LoVo (cell line): ENCODE data around the gene ZEB1.
"Not testable (repeated sequence)": the region's sequence is repeated elsewhere in the genome, so short reads cannot be mapped to it uniquely, and the experiment has no call there.

Source experiments
- DNase-seq: peaks from one replicate; pipeline ENCODE4 v3.0.0-alpha.2; 2016; ENCODE audit warnings: low spot score

ZEB1 gene

DNA sequence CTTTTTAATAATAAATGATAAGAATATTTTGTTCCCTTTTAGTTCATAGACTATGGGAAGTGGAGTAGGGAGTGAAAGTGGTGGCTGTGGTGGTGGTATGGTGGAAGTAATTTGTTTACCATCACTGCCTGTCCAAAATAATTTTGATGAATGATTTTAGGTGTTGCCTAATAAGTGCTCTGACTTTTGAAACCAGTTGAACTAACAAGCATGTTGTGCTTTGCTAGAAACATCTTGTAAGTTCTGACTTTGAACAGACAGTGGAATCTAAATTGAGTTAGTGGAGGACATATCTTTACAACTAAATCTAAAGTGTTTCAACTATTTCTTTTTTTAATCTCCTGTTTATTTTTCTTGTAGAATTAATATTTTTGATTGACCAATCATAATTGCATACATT lies 49.7 kb downstream of the ZEB1 start:
- DNase-seq = no peak

DNA sequence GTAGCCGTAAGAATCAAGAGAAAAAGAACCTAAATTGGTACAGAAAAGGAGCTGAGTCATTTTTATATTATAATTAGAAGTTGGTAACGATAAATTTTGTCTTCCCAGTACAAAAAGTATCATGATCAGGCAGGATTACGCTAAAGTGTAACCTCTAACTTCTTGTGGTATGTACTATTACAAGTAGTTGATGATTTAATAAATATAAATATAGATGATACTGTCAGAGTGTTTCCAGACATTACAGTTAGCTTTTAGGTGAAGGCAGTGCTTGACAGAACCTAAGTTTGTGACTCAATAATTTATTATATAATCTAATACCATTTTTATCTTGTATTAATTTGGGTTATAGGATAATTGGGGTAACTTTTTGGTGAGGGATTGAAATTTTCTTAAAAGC lies 53.4 kb downstream of the ZEB1 start:
- DNase-seq = no peak

DNA sequence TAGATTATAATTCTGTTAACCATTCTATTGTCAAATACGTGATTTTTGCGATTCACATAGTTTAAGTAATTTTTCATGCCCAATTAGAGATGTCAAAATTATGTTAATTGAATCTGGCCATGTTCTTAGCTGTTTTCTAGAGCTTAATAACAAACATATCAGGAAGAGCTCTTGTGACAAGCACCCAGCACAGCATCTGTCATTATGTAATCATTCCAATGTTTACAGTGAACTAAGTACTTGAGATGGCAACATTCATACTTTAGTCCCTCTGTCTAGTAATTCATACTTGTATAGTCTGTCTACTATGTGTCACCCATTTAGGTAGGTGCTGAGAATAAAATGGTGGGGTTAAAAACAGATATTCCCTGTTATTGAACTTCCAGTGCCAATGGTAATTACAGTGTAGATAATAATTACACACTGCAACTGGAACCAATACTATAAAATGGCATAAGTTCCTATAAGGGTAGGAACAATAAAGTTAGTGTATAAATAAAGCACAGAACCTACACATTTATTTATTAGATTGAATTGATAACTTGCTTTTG lies 55.2 kb downstream of the ZEB1 start:
- DNase-seq = no peak

DNA sequence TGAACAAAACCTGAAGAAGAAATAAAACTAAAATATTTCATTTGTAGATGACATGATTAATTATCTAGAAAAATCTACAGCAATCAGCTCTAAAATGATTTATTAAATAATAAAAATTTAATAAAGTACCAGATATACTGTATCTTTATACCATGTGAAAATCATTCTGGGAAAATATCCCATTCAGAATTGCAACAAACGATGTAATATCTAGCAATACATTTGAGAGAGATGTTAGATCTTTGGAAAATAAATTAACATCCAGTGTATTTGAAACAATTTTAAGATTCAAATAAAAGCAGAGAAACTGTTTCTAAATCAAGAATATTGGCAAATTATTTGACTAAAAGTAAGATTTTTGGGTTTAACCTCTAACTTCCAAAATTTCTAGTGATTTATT lies 62.2 kb downstream of the ZEB1 start:
- DNase-seq = no peak

DNA sequence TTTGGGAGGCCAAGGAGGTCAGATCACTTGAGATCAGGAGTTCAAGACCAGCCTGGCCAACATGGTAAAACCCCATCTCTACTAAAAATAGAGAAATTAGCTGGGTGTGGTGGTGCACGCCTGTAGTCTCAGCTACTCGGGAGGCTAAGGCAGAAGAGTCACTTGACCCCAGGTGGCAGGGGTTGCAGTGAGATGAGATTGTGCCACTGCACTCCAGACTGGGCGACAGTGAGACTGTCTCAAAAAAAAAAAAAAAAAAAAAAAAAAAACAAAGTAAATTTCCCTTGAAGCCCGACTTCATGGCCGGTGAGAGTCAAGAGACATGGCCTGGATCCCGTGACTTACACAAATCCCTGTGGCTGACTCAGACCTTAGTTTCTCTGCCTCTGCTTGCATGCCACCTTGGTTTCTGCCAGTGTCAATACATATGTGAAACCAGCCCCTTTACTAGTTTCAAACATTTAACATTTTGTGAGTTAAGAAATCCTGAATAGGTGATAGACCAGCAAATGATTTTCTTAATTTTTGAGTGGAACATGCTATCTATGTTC lies 62.8 kb downstream of the ZEB1 start:
- DNase-seq = no peak

DNA sequence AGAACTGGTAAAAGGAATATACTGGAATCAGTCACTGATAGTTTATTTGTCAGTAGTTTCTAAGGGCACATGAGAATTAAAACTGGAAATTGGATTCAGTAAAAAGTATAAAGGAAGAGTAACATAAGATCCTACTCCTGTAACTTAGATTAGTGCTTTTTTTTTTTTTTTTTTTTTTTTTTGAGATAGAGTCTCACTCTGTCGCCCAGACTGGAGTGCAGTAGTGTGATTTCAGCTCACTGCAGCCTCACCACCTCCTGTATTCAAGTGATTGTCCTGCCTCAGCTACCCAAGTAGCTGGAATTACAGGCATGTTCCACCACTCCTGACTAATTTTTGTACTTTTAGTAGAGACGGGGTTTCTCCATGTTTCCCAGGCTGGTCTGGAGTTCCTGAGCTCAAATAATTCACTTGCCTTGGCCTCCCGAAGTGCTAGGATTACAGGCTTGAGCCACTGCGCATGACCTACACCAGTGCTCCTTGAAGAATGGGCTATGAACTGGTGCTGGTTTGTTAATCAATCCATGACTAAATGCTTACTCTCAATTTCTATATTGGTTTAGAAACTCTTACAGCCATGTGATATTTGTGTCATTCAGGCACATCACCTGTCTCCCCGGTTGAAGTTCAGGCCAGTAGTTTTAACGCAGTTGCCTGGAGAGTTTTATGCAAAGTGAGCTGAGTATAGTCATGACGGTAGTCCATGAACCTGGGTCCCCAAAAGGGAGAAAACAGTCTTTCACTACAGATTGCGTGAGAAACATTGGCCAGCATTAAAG lies 65.0 kb downstream of the ZEB1 start:
- no peak for DNase-seq

DNA sequence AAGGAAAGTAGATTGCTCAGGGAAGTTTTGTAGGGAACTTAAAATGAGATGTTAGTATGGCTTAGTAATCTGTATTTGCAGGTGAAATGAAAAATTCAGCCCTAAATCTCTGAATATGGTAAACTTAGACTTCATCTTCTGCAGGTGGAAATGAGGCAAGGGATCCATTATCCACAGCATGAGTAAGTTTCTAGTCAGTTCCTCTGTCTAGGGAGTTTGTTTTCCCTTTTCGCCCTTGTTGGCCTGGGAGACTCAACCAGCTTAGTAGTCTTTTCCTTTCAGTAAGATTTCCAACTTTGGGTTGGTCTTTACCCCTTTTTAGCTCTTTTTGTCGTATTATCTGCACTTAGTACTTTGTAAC lies 65.6 kb downstream of the ZEB1 start:
- DNase-seq = no peak

DNA sequence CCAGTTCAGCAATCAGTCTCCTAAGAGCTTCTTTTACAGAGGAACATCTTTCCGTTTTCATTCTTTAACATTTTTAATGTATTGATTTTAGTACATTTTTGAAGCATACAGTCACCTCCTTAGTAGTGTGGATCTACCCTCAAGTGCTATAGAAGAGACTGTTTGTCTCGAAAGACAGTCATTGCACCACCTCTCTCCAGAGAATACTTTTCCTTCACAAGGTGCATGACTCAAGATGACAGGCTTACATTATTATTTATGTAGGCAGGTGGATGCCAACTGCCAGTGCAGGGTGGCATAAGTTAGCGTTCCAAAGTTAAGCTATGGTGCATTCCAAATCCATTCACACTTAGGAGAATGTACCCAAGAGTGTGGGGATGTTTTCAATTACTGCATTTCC lies 71.8 kb downstream of the ZEB1 start:
- DNase-seq = no peak

DNA sequence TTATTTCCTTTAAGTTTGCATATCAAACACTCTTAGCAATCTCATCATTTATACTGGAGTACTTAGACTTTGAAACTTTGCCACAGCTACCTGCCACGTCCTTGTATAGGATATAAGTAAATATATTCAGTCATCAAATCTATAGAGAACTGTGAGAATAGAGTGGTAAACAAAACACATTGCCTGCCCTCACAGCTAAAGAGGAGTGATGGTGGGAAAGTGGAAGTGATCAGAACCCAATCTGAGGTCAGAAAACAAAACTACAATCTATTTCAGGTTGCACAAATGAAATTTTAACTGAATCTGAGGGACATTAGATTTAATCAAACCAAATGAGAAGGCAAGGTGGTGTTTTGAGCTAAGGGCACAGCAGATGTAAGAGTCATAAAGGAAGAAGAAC lies 74.8 kb downstream of the ZEB1 start:
- no peak for DNase-seq

DNA sequence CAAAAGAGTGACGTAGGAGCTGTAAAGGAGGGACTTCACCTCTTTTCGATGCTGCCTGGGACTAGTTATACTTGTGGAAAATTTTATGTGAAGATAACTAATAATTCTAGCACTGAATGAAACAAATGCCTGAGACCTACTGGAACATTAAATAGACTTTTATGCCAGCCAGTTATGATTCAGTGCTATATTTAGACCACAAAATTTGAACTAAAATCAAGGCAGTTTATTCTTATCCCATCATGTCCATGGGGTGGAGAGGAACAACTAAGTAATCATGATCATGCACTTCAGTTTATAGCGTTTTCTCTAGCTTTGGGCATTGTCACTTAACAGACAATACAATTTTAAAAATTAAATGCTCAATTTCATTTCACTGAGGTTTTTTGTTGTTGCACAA lies 76.7 kb downstream of the ZEB1 start:
- DNase-seq = no peak

DNA sequence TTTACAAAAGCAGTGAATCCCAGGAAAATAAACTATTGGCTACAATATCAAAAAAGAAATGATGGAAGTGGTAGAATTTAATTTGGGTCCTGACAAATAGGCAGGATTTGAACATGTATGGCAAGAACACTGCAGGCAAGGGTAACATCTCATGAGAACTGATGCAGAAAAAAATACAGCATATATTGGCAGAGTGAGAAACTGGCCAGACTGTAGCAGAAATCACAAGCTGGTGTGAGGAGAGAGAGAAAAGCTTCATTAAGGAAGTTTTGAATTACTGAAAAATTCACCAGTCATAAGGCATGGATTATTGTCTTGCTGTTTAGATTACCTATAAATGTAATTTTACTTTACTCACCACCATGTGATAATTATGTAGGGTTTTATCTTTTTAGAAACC lies 77.4 kb downstream of the ZEB1 start:
- DNase-seq = no peak

DNA sequence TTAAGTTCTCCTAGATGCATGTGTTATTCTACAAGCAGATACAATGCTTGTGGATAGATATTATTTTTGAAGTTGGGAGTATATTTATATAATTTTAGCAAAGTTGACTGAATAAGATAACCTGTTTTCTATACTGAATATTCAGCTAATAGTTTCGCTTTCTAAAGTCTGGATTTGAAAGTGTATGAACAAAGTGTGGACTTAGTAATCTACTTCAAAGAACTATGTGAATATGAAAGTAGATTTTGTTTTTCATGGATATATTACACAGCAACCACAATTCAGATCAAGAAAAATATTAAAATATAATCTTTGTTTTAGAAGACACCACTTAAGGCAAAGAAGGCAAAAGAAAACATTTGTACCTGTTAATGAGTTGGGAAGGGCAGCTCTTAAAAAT lies 78.8 kb downstream of the ZEB1 start:
- no peak for DNase-seq

DNA sequence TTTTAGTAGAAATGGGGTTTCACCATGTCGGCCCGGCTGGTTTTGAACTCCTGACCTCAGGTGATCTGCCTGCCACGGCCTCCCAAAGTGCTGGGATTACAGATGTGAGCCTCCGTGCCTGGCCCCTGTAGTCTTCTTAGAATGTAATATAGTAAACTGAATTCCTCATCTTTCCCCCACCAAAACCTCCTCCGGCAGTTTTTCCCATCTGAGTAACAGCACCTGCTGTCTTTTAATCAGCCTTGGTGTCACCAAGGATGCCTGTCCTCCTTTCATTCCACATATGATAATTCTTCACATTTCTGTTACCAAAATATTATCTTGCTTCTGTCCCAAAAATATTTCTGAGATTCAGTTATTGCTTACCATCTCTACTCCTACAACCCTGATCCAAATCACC lies 80.2 kb downstream of the ZEB1 start:
- DNase-seq = no peak

DNA sequence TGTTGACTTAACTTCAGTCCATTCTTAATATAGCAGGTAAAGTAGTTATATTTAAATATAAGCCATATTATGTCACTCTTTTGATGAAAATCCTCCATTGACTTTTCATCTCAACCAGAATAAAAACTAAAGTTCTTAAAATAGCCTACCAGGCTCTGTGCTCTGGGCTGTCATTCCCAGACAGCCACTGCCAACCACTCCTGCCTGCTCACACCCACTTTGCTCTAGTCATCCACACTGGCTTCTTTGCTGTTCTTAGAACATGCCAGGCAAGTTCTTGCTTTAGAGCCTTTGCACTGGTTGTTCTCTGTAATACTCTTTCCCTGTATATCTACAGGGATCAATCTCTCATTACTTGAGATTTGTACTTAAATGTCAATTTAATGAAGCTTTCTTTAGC lies 80.6 kb downstream of the ZEB1 start:
- DNase-seq = no peak

DNA sequence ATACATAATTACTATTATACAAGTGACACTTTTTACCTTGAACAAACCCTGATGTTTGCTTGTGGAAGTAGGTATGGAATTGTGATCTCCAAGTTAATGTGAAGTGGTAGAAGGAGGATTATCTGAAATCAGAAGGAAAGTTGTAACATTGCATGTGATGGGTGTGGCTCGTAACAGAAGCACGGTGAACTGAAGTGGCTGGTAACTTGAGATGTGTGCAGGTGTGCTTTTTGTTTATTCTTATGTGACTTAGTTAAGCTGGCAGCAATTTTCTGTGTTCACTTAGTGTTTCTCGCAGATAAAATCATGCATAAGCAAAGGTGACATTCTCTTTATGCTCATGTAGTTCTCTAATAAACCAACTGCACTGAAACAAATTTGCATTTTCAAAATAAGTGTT lies 82.3 kb downstream of the ZEB1 start:
- DNase-seq = no peak

DNA sequence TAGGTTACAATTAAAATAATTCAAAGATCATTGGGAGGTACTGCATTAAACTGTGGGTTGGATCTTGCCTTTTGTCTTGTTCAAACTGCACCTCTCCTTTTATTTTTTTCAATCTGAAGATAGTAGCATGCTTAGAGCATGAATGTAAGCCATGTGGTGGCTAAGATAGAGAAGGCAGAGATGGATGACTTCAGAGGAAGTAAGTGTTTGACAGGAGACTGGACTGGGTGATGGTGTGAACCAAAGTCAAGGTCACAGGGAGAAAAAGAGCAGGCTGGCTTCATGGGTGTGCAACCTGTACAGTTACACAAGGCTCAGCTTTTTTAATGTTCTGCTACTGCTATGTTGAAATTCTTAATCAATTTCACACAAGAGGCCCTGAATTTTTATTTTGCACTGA lies 85.6 kb downstream of the ZEB1 start:
- no peak for DNase-seq

DNA sequence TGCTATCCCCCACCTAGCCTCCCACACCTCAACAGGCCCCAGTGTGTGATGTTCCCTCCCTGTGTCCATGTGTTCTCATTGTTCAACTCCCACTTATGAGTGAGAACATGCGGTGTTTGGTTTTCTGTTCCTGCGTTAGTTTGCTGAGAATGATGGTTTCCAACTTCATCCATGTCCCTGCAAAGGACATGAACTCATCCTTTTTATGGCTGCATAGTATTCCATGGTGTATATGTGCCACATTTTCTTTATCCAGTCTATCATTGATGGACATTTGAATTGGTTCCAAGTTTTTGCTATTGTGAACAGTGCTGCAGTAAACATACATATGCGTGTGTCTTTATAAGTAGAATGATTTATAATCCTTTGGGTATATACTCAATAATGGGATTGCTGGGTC lies 86.8 kb downstream of the ZEB1 start:
- DNase-seq = not testable (repeated sequence)

DNA sequence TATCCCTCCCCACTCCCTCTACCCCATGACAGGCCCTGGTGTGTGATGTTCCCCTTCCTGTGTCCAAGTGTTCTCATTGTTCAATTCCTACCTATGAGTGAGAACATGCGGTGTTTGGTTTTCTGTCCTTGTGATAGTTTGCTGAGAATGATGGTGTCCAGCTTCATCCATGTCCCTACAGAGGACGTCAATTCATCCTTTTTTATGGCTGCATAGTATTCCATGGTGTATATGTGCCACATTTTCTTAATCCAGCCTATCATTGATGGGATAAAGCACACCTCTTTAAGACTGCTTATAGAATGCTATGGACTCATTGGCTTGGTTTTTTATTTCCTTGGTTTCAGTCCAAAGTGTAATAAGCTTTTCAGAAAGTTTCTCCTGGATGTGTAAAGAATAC lies 93.4 kb downstream of the ZEB1 start:
- not testable (repeated sequence) for DNase-seq

DNA sequence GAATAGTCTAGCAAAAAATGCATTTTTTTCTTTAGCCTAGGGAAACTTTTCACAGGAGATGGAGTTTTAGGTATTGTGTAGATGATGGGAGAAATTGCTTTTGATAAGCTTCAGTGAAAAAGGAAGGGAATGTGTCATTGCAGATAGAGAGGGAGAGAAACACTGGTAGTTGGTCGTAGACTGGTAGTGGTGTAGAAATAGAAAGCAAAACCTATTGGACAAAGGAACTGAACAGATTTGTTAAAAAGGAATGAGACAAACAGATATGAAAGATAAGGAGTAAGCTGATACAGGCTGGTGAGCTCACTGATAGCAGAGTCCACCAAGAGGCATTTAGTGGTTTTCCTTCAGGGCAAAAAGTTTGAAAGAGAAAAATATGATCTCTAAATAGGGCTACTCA lies 94.3 kb downstream of the ZEB1 start:
- DNase-seq = no peak

DNA sequence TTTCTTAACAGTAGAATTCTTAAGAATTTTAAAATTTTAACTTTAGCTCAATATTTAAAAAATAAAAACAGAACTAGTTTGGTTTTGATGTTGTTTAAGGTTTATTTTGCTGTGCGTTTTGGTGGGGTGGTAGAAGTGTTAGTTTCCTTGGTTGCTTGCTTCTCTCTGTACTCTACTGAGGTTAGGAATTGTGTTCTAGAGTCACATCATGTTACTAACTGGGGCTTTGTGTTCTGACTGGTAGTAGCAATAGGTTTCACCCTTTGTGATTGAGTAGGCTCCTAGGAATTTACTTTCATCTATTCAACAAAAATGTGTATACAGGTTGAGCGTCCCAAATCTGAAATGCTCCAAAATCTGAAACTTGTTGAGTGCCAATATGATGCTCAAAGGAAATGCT lies 99.5 kb downstream of the ZEB1 start:
- DNase-seq = no peak

DNA sequence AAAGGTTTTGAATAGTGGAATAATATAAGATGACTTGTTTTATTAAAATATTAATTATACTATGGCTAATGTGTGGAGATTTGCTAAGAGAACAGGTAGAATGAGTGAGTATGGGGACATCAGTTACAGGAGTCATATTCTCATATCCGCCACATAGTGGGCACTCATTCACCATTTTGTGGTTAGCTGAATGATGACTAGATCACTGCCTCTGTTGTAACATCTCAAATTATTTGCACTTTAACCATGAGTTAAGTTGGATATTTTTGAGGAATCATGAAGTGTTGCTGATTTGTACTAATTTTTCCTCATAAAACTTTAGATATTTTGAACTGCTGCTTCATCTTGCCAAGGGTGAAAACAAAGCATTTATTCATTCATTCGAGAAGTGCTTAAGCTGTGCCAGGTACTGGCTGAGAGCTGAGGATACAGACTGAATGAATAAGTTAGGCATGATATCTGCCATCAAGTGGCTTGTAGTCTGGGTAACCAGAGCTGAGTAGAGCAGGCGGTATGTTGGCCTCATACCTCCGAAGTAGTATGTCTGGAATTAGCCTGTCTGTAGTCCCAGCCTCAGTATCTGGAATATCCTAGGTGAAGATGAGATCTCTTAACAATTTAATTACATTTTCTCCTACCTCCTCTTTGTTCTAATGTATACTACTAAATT lies 100.5 kb downstream of the ZEB1 start:
- no peak for DNase-seq

DNA sequence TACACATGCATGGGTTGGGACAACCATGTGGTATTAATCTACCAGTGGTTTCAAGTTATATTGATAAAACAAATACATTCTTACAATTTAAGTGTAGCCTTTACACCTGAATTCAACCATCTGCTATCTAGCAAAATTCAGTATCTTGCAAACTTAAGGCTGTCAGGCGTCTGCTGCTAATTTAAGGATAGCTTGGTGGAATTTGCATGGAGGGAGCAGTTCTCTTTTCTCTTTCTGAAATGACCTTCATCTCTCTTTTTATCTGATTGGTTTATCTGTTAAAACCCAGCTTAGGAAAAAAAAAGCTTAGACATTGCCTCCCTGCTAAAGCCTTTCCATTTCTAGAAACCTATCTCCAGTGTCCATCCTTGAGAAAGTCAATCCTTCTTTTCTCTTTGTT lies 102.3 kb downstream of the ZEB1 start:
- no peak for DNase-seq

DNA sequence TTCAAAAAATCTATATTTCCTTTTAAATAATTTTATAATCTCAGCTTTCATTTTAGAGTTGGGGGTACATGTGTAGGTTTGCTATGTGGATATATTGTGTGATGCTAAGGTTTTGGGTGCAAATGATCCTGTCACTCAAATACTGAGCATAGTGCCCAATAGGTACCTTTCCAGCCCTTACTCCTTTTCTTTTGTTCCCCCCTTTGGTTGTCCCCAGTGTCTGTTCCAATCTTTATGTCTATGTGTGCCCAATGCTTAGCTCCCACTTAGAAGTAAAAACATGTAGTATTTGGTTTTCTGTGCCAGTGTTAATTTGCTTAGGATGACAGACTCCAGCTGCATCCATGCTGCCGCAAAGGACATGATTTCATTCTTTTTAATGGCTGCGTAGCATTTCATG lies 103.6 kb downstream of the ZEB1 start:
- DNase-seq = no peak

DNA sequence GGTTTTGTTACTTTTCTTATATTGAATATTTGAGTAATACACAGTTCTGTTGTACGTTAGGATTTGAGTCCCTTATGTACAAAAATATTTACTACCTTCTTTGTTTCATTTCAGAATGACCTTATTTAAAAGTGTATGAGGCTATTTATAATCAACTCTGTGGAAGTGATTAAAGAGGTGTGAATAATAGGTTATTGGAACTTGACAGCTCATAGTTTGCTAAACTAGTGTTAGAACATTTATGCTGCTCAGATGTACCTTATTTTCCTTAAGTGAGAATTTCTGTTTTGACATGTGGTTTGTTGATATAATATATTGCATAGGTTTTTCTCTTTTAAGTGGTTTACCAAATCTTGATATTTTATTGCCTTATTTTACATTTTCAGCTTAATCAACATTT lies 105.5 kb downstream of the ZEB1 start:
- no peak for DNase-seq
